Upper lobe of left lung (tissue), 6 donors: Measurements from ENCODE around the gene RBM5. TPM values are rescaled to one million over a fixed set of nuclear protein-coding genes. Genes with fewer than 3 reads are reported as not detected.

ENCODE experiments used
- ATAC-seq, 2 donors: fragments of 200-7000 bp; cut with Tn5 transposase; one replicate each; pipeline ENCODE4 v1.9.1; 2022; ENCODE audit warnings: mild to moderate bottlenecking in 2 of 2, moderate library complexity in 2 of 2; ENCODE audit not compliant: low FRiP score in 2 of 2
- DNase-seq, 2 donors: peaks; one replicate each; pipeline ENCODE4 v3.0.0-alpha.2; 2019 to 2020
- H3K27ac ChIP-seq, 4 donors: fragments of 200-600 bp; sonication (generic); one replicate each; pipeline ENCODE4 v1.5.1; 2016 to 2019
- H3K27me3 ChIP-seq, 4 donors: fragments of 200-600 bp; sonication (generic); one replicate each; pipeline ENCODE4 v1.5.1; 2017 to 2019
- H3K36me3 ChIP-seq, 4 donors: fragments of 200-600 bp; sonication (generic); one replicate each; pipeline ENCODE4 v1.5.1; 2016 to 2019
- H3K4me1 ChIP-seq, 4 donors: fragments of 200-600 bp; sonication (generic); one replicate each; pipeline ENCODE4 v1.5.1; 2018 to 2019
- H3K4me3 ChIP-seq, 4 donors: fragments of 200-600 bp; sonication (generic); one replicate each; pipeline ENCODE4 v1.5.1; 2017 to 2019; ENCODE audit warnings: mild to moderate bottlenecking in 2 of 4, moderate library complexity in 1 of 4
- H3K9me3 ChIP-seq, 4 donors: fragments of 200-600 bp; sonication (generic); one replicate each; pipeline ENCODE4 v1.5.1; 2018 to 2019
- EP300 ChIP-seq, 4 donors: sonication (generic); formaldehyde crosslinking; IDR thresholded peaks; one replicate each; pipeline ENCODE4 v1.5.1; 2017; ENCODE audit warnings: antibody characterized with exemption in 4 of 4, control low read depth in 2 of 4
- POLR2A ChIP-seq, 4 donors: fragments of 450-650 bp; IDR thresholded peaks; one replicate each; pipeline ENCODE4 v1.5.1; 2016 to 2017; ENCODE audit warnings: antibody characterized with exemption in 4 of 4, mild to moderate bottlenecking in 2 of 4
- POLR2AphosphoS5 ChIP-seq, 2 donors: sonication (generic); formaldehyde crosslinking; IDR thresholded peaks; one replicate each; pipeline ENCODE4 v1.5.1; 2017; ENCODE audit warnings: antibody characterized with exemption in 2 of 2
- WGBS, 2 donors: methylation state at CpG; one replicate each; pipeline ENCODE4 v1.1.5; 2017 to 2018; 5-methylcytosine and 5-hydroxymethylcytosine counted together
- total RNA-seq, 6 donors: library from RNA; depleted of rRNA in 4 of 6; stranded (reverse); fragments of >200 nt in 4 of 6; gene quantifications; one replicate each; pipeline versions ENCODE4 v1.1.0 to v1.2.1, GENCODE V29; 2016 to 2021
- TF ChIP-seq, protein P1 (sequence below), 6 experiments: fragments of 450-650 bp in 4 of 6; fragments of 200-600 bp in 2 of 6; sonication (generic) in 2 of 6; IDR thresholded peaks; one replicate each; pipeline ENCODE4 v1.5.1; 2016 to 2019; ENCODE audit warnings: antibody characterized with exemption in 6 of 6
- donor health status: DM: no; HTN: no; CAD: no; lungs with moderate emphysema.
- donor health status: DM: no; HTN: yes; CAD: no; lungs with severe emphysema.

RBM5 gene
- total RNA-seq, 6 donors from 2014 or later: 130 to 713 (median 189) TPM

DNA sequence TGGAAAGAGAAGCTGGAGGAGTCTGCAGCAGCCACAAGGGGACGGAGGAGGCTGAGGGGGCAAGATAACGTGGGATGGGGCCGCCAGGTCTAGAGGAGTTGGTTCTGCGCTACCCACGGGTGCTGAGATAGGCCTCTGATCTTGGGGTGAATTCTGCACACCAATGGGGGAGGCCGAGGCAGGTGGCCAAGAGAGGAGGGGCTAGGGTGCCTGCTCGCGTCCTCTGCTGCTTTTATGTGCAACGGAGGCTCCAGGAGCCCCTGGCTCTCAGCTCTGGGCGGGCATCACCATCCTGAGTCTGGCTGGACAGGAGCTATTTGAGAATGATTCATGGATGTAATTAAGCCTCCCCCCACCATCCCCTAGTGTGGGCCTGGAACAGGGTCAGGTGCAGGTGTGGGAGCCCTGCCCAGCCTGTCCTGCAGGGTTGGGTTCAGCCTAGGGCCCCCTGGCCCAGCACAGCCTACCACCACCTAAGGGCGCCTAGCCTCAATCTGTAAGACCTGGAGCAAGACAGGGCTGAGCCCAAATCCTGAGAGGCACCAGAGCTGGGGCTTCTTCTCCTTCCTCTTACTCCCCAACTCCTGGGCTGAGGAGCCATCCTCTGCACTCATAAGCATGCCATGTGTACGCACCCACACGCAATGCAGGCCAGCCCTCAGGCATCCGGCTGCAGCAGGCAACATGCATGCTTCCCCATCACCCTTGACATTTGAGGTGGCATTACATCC, 34.1 kb downstream of the RBM5 start:
- Histone ChIP-seq H3K27me3 (no peaks in the 10 kb centered on the region), H3K9me3 (no peaks in the 10 kb centered on the region), H3K4me3 (no peak overlapping the region), H3K27ac (no peak overlapping the region), H3K4me1 (peaks cover 20 to 33% (median 28%) of the 10 kb centered on the region in 4 donors), H3K36me3 (peaks cover 19 to 40% (median 31%) of the 10 kb centered on the region in 4 donors)
- no peak for ATAC-seq
- DNase-seq: no peak
- WGBS, 2 donors: 81 to 87% methylated on average over 11 to 12 of the region's 14 CpGs
- no peak for TF ChIP-seq EP300 (IDR thresholded peaks at IDR 0.05)
- TF ChIP-seq POLR2A (IDR thresholded peaks at IDR 0.05): no peak
- TF ChIP-seq, protein P1, sequence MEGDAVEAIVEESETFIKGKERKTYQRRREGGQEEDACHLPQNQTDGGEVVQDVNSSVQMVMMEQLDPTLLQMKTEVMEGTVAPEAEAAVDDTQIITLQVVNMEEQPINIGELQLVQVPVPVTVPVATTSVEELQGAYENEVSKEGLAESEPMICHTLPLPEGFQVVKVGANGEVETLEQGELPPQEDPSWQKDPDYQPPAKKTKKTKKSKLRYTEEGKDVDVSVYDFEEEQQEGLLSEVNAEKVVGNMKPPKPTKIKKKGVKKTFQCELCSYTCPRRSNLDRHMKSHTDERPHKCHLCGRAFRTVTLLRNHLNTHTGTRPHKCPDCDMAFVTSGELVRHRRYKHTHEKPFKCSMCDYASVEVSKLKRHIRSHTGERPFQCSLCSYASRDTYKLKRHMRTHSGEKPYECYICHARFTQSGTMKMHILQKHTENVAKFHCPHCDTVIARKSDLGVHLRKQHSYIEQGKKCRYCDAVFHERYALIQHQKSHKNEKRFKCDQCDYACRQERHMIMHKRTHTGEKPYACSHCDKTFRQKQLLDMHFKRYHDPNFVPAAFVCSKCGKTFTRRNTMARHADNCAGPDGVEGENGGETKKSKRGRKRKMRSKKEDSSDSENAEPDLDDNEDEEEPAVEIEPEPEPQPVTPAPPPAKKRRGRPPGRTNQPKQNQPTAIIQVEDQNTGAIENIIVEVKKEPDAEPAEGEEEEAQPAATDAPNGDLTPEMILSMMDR (IDR thresholded peaks at IDR 0.05): no peak
- no peak for TF ChIP-seq POLR2AphosphoS5 (IDR thresholded peaks at IDR 0.05)

DNA sequence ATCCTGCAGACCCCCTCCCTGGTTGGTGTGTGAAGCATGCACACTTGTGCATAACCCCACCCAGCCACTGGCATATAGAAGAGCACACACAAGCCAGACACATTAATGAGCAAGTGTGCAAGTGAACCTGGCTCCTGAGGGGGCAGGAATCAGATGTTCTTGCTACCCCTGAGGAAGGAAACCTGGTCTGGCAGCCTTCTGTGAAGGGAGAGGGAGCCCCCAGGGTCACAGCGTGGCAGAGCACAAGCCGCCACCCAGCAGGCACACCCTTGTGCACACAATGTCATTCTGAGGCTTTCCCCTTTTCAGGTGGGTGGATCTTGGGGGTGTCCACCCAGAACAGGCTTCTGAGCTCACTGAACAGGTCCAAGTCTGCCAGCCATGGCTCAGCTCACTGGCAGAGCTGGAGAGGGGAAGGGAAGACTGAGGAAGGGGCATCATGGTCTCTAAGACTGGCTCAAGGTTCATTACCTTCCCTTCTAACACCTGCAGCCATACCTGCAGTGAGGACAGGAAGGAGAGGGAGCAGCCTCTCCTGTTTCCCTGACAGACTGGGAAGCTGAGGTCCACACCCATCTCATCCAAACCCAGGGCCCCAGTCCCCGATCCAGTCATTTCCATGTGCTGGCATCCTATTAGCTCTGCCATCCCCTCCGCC, 34.8 kb downstream of the RBM5 start:
- H3K4me3 ChIP-seq: no peak overlapping the region
- DNase-seq: no peak
- TF ChIP-seq POLR2A (IDR thresholded peaks at IDR 0.05) (no peak), EP300 (IDR thresholded peaks at IDR 0.05) (no peak), POLR2AphosphoS5 (IDR thresholded peaks at IDR 0.05) (no peak)
- TF ChIP-seq, protein P1 (IDR thresholded peaks at IDR 0.05): no peak
- H3K27ac ChIP-seq: no peak overlapping the region
- H3K27me3 ChIP-seq: no peaks in the 10 kb centered on the region
- WGBS, 2 donors: 43% methylated on average over 4 of the region's 4 CpGs; no CpG with 5 or more reads in 1 of the 2 donors
- no peaks in the 10 kb centered on the region for H3K9me3 ChIP-seq
- peaks cover 12 to 33% (median 24%) of the 10 kb centered on the region in 4 donors for H3K36me3 ChIP-seq
- peaks cover 20 to 33% (median 28%) of the 10 kb centered on the region in 4 donors for H3K4me1 ChIP-seq
- ATAC-seq: no peak

DNA sequence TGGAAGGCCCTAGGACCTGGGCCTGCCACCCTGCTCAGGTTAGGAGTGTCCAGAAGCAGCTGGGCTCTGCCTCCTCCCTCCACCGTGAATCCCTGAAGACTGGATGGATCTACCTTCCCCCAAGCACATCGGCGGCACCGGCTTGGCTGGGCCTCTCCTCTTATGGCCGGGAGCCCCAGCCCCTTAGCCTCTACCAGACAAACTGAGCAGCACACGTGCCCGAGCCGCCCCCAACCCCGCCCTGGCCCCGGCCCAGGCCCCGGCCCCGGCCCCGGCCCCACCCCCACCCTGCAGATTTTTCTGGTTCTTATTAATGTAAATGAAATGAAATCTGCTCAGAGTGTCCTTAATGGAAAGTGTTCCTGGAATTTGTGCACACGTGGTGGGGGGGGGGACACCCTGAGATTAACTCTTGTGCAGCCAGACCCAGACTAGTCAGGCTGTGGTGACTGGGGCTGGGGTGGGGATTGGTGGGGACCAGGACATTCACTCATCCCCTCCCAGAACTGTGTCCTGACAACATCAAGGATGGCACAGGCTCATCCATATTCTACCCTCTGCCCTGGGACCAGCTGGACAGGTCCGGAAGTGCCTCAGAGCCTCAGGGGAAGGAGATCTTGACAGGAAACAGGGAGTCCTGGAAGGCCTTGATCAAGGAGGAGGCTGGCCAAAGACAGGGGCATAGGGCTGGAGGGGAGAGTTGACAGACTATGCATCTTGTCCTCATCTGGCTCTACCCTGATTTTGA, 35.5 kb downstream of the RBM5 start:
- no peak overlapping the region for H3K4me3 ChIP-seq
- 15 to 53% methylated on average over 5 to 9 of the region's 15 CpGs for WGBS, 2 donors
- H3K27ac ChIP-seq: no peak overlapping the region
- ATAC-seq (no peak), DNase-seq (no peak)
- H3K36me3 ChIP-seq: peaks cover 5 to 26% (median 18%) of the 10 kb centered on the region in 4 donors
- peaks cover 20 to 33% (median 28%) of the 10 kb centered on the region in 4 donors for H3K4me1 ChIP-seq
- no peak for TF ChIP-seq POLR2AphosphoS5 (IDR thresholded peaks at IDR 0.05)
- TF ChIP-seq, protein P1 (IDR thresholded peaks at IDR 0.05): no peak
- no peaks in the 10 kb centered on the region for H3K27me3 ChIP-seq
- H3K9me3 ChIP-seq: no peaks in the 10 kb centered on the region

DNA sequence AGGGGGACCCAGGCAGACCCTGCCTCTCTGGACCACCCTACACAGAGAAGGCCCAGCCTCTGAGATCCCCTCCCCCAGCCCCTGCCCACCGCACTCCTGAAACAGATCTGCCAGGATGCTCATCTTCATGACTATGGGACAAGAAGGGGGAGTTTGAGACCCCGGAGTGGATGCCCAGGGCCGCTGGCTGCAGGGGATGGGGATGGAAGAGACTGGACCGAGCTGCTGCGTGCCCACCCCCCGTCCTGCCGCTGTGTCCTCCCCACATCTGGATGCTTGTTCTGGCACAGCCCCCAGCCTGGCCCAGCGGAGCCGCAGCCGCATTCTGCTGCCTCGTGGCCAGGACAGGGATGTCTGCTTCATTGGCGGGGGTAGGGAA, 36.1 kb downstream of the RBM5 start:
- WGBS, 2 donors: 62 to 71% methylated on average over 1 to 11 of the region's 12 CpGs
- TF ChIP-seq POLR2A (IDR thresholded peaks at IDR 0.05): no peak
- TF ChIP-seq EP300 (IDR thresholded peaks at IDR 0.05): no peak
- TF ChIP-seq, protein P1 (IDR thresholded peaks at IDR 0.05): no peak
- no peak for TF ChIP-seq POLR2AphosphoS5 (IDR thresholded peaks at IDR 0.05)
- ATAC-seq (no peak), DNase-seq (peak in 1 of 2 donors; percentile 77)
- H3K27ac ChIP-seq: no peak overlapping the region
- no peak overlapping the region for H3K4me3 ChIP-seq
- H3K27me3 ChIP-seq: no peaks in the 10 kb centered on the region
- no peaks in the 10 kb centered on the region for H3K9me3 ChIP-seq
- peaks cover 20 to 33% (median 28%) of the 10 kb centered on the region in 4 donors for H3K4me1 ChIP-seq
- peaks cover 2 to 20% (median 13%) of the 10 kb centered on the region in 4 donors for H3K36me3 ChIP-seq
